Body of pancreas (tissue), 4 donors: Measurements from ENCODE around the gene CKAP2L. TPM values are rescaled to one million over a fixed set of nuclear protein-coding genes. Genes with fewer than 3 reads are reported as not detected.

Experiments used
- ATAC-seq: fragments of 150-250 bp; one replicate; pipeline ENCODE4 v1.9.1; 2016
- DNase-seq, 4 donors: peaks; one replicate each; pipeline ENCODE4 v3.0.0-alpha.2; 2019
- H3K27ac ChIP-seq, 4 donors: fragments of 200-600 bp; sonication (generic); 1 replicate in 3 of 4; 2 replicates in 1 of 4; pipeline versions ENCODE4 v1.5.1 to v1.6.1; 2016 to 2019; ENCODE audit warnings: mild to moderate bottlenecking in 1 of 4, mixed read lengths in 1 of 4, moderate library complexity in 1 of 4
- H3K27me3 ChIP-seq, 2 donors: fragments of 200-600 bp; sonication (generic); one replicate each; pipeline ENCODE4 v1.6.0; 2016; ENCODE audit warnings: mild to moderate bottlenecking in 1 of 2
- H3K36me3 ChIP-seq, 2 donors: fragments of 200-600 bp; sonication (generic); replicated peaks in 1 of 2; 2 replicates each; pipeline ENCODE4 v1.5.1; 2016; ENCODE audit warnings: low read depth in 2 of 2; ENCODE audit not compliant: insufficient read depth in 1 of 2
- H3K4me1 ChIP-seq: fragments of 200-600 bp; sonication (generic); one replicate; pipeline ENCODE4 v1.6.0; 2016
- H3K4me3 ChIP-seq, 2 donors: fragments of 200-600 bp; sonication (generic); 1 replicate in 1 of 2; 2 replicates in 1 of 2; pipeline ENCODE4 v1.5.1; 2016 to 2019
- H3K9me3 ChIP-seq, 3 donors: fragments of 200-600 bp; sonication (generic); 1 replicate in 2 of 3; 2 replicates in 1 of 3; pipeline ENCODE4 v1.5.1; 2016
- CTCF ChIP-seq, 7 experiments: fragments of 450-650 bp in 4 of 7; fragments of 200-600 bp in 3 of 7; sonication (generic) in 3 of 7; IDR thresholded peaks; one replicate each; pipeline ENCODE4 v1.5.1; 2016 to 2019; ENCODE audit warnings: antibody characterized with exemption in 7 of 7
- POLR2A ChIP-seq, 3 donors: fragments of 450-650 bp; IDR thresholded peaks; one replicate each; pipeline ENCODE4 v1.6.1; 2016; ENCODE audit warnings: antibody characterized with exemption in 3 of 3, mild to moderate bottlenecking in 2 of 3
- WGBS, 2 donors: methylation state at CpG; one replicate each; pipeline ENCODE4 v1.1.5; 2017; 5-methylcytosine and 5-hydroxymethylcytosine counted together
- intact Hi-C: fragments of 100-400 bp; cut with DNase I; formaldehyde crosslinking; loops from one replicate; pipeline ENCODE4 v1.15.1; 2023
- total RNA-seq, 2 donors: library from RNA; depleted of rRNA; stranded (reverse); fragments of >200 nt; gene quantifications; one replicate each; pipeline ENCODE4 v1.1.0, GENCODE V29; 2016

The CKAP2L gene
- total RNA-seq, 2 donors from 2014 or later: under 0.01 TPM; not detected in 1

- Histone ChIP-seq H3K9me3 (no peaks in the 10 kb centered on the region), H3K4me3 (no peak overlapping the region), H3K36me3 (no peaks in the 10 kb centered on the region), H3K27me3 (no peaks in the 10 kb centered on the region), H3K4me1 (no peaks in the 10 kb centered on the region), H3K27ac (no peak overlapping the region)
- WGBS, 2 donors: 64 to 71% methylated on average over 3 of the region's 3 CpGs
- DNase-seq (no peak), ATAC-seq (no peak)
- TF ChIP-seq CTCF (IDR thresholded peaks at IDR 0.05) (no peak), POLR2A (IDR thresholded peaks at IDR 0.05) (no peak)
- intact Hi-C loops: no loop called here
Observed at GRCh38 chr2:112782234-112782799, 17.9 kb upstream of the CKAP2L start.

- H3K9me3 ChIP-seq: no peaks in the 10 kb centered on the region
- TF ChIP-seq POLR2A (IDR thresholded peaks at IDR 0.05): no peak
- no peak for TF ChIP-seq CTCF (IDR thresholded peaks at IDR 0.05)
- ATAC-seq (no peak), DNase-seq (no peak)
- no peaks in the 10 kb centered on the region for H3K27me3 ChIP-seq
- WGBS, 2 donors: 78 to 85% methylated on average over 1 of the region's 1 CpG
- H3K4me3 ChIP-seq: no peak overlapping the region
- H3K27ac ChIP-seq: no peak overlapping the region
- H3K36me3 ChIP-seq: no peaks in the 10 kb centered on the region
- intact Hi-C loops: no loop called here
- no peaks in the 10 kb centered on the region for H3K4me1 ChIP-seq
Observed at GRCh38 chr2:112779598-112779997, 15.2 kb upstream of the CKAP2L start.

GRCh38 chr2:112777036-112777435 is 12.6 kb upstream of the CKAP2L start:
- intact Hi-C loops: no loop called here
- H3K27ac ChIP-seq: no peak overlapping the region
- H3K27me3 ChIP-seq: no peaks in the 10 kb centered on the region
- DNase-seq: no peak
- no peak overlapping the region for H3K4me3 ChIP-seq
- TF ChIP-seq POLR2A (IDR thresholded peaks at IDR 0.05): no peak
- TF ChIP-seq CTCF (IDR thresholded peaks at IDR 0.05): no peak
- ATAC-seq: no peak
- H3K4me1 ChIP-seq: no peaks in the 10 kb centered on the region
- no peaks in the 10 kb centered on the region for H3K36me3 ChIP-seq
- H3K9me3 ChIP-seq: no peaks in the 10 kb centered on the region

- no peak overlapping the region for H3K4me3 ChIP-seq
- no peaks in the 10 kb centered on the region for H3K4me1 ChIP-seq
- no peaks in the 10 kb centered on the region for H3K36me3 ChIP-seq
- no peak for TF ChIP-seq CTCF (IDR thresholded peaks at IDR 0.05)
- intact Hi-C loops: no loop called here
- H3K27me3 ChIP-seq: no peaks in the 10 kb centered on the region
- no peaks in the 10 kb centered on the region for H3K9me3 ChIP-seq
- DNase-seq (no peak), ATAC-seq (no peak)
- WGBS, 2 donors: 58 to 93% methylated on average over 3 of the region's 3 CpGs
- H3K27ac ChIP-seq: no peak overlapping the region
Observed at GRCh38 chr2:112776113-112776512, 11.7 kb upstream of the CKAP2L start.

GRCh38 chr2:112774536-112775285 is 10.3 kb upstream of the CKAP2L start:
- DNase-seq (no peak), ATAC-seq (no peak)
- intact Hi-C loops: no loop called here
- Histone ChIP-seq H3K27ac (no peak overlapping the region), H3K4me3 (no peak overlapping the region), H3K4me1 (no peaks in the 10 kb centered on the region), H3K9me3 (no peaks in the 10 kb centered on the region), H3K36me3 (no peaks in the 10 kb centered on the region), H3K27me3 (no peaks in the 10 kb centered on the region)
- TF ChIP-seq POLR2A (IDR thresholded peaks at IDR 0.05) (no peak), CTCF (IDR thresholded peaks at IDR 0.05) (no peak)
- WGBS, 2 donors: 94 to 96% methylated on average over 3 of the region's 3 CpGs
